ENCODE measurements around the gene P2RY8.
"Not testable (repeated sequence)": the region's sequence is repeated elsewhere in the genome, so short reads cannot be mapped to it uniquely, and the experiment has no call there.

P2RY8 gene

GRCh38 chrX:1462596-1463251 lies 74.3 kb downstream of the P2RY8 start:
- DNase-seq = peak; percentile 91

DNA sequence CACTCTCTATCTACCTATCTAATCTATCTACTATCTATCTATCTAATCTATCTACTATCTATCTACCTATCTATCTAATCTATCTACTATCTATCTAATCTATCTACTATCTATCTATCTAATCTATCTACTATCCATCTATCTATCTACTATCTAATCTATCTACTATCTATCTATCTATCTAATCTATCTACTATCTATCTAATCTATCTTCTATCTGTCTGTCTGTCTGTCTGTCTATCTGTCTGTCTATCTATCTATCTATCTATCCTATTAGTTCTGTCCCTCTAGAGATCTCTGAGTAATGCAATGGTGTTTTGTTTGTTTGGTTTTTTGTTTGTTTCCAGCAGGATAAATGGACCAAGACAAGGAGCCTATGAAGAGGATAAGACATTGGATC lies 74.9 kb downstream of the P2RY8 start:
- DNase-seq = no peak

DNA sequence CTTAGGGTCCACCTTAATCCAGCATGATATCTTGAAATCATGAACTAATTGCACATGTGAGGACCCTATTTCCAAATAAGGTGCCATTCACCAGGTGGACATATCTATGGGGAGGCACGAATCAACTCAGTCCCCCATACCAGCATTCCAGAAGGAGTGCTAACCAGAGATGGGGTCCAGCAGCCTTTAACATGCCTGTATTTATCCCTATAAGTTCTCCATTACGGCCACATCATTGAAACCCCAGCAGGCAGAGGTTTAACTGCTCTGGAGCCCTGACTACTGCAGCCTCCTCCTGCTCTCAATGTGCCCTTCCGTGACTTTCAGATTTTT lies 81.1 kb downstream of the P2RY8 start:
- no peak for DNase-seq

DNA sequence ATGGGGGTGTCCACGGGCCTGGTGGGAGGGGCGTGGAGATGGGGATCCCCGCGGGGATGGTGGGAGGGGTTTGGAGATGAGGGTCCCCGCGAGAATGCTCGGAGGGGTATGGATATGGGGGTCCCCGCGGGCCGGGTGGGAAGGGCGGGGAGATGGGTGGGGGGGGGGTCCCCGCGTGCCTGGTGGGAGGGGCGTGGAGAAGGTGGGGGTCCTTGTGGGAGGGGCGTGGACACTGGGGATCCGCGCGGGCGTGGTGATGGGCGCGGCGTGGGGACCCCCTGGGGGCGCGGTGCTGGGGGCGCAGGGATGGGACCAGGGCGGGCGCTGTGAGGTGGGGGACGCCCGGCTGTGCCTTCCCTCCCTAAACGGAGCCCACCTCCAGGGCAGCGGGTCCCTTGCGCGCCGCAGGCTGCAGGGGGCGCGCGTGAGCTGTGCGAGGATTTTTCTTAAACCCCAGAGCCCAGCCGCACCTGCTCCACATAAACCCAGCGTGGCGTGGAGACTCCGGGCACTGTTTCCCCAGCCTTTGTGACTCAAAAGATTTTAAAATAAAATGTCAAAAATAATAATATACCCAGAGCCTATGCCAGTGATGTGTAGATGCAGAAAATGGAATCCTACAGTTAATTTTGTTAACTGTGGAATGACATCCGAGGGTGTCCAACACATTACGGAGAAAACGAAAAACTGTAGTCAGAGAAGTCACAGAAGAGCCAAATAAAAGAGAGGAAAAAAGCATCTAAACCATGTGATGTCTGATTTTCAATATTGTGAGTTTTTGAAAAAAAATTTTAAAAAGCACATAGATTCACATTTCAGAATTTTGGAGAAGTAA lies 82.8 kb downstream of the P2RY8 start:
- DNase-seq = peak; percentile 94

GRCh38 chrX:1453395-1453783 lies 83.6 kb downstream of the P2RY8 start:
- DNase-seq = no peak

GRCh38 chrX:1452516-1453394 lies 84.2 kb downstream of the P2RY8 start, which contains the start of gene ASMTL:
ASMTL (minus strand) TSS chrX:1452909; CDS start chrX:1452840, 69 bp downstream.
- DNase-seq = peak; percentile 100

- DNase-seq = no peak
Measured at GRCh38 chrX:1451661-1452515, 85.1 kb downstream of the P2RY8 start.

- DNase-seq = no peak
Measured at GRCh38 chrX:1451251-1451660, 85.7 kb downstream of the P2RY8 start.

DNA sequence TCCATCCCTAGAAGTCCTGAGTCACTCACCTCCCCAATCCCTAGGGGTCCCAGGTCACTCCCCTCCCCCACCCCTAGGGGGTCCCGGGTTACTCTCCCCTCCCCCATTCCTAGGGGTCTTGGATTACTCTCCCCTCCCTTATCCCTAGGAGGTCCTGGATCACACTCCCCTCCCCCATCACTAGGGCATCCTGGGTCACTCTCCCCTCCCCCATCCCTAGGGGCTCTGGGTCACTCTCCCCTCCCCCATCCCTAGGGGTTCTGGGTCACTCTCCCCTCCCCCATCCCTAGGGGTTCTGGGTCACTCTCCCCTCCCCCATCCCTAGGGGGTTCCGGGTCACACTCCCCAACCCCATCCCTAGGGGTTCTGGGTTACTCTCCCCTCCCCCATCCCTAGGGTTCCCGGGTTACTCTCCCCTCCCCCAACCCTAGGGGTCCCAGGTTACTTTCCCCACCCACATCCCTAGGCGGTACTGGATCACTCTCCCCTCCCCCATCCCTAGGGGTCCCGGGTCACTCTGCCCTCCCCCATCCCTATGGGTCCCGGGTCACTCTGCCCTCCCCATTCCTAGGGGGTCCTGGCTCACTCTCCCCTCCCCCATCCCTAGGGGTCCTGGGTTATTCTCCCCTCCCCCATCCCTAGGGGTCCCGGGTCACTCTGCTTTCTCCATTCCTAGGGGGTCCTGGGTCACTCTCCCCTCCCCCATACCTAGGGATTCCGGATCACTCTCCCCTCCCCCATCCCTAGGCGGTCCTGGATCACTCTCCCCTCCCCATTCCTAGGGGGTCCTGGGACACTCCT lies 86.4 kb downstream of the P2RY8 start:
- no peak for DNase-seq

DNA sequence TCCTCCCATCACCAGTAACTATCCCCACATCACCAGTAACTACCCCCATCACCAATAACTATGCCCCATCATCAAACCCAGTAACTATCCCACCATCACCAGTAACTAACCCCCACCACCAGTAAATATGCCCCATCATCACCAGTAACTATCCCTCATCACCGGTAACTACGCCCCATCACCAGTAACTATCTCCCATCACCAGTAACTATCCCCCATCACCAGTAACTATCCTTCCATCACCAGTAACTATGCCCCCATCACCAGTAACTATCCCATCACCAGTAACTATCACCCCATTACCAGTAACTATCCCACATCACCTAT lies 87.2 kb downstream of the P2RY8 start:
- no peak for DNase-seq

- DNase-seq = no peak
Measured at GRCh38 chrX:1449036-1449822, 87.8 kb downstream of the P2RY8 start.

- not testable (repeated sequence) for DNase-seq
Measured at GRCh38 chrX:1448573-1449001, 88.4 kb downstream of the P2RY8 start.

DNA sequence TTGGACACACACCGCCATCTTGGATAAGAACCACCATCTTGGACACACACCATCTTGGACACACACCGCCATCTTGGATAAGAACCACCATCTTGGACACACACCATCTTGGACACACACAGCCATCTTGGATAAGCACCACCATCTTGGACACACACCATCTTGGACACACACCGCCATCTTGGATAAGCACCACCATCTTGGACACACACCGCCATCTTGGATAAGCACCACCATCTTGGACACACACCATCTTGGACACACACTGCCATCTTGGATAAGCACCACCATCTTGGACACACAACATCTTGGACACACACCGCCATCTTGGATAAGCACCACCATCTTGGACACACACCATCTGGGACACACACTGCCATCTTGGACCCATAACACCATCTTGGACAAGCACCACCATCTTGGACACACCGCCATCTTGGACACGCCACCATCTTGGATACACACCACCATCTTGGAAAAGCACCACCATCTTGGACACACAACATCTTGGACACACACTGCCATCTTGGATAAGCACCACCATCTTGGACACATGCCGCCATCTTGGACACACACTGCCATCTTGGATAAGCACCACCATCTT lies 88.9 kb downstream of the P2RY8 start:
- not testable (repeated sequence) for DNase-seq

GRCh38 chrX:1446984-1447968 lies 89.7 kb downstream of the P2RY8 start:
- not testable (repeated sequence) for DNase-seq

GRCh38 chrX:1444561-1445500 lies 92.2 kb downstream of the P2RY8 start:
- DNase-seq = no peak

GRCh38 chrX:1443496-1444075 lies 93.4 kb downstream of the P2RY8 start:
- DNase-seq = no peak

DNA sequence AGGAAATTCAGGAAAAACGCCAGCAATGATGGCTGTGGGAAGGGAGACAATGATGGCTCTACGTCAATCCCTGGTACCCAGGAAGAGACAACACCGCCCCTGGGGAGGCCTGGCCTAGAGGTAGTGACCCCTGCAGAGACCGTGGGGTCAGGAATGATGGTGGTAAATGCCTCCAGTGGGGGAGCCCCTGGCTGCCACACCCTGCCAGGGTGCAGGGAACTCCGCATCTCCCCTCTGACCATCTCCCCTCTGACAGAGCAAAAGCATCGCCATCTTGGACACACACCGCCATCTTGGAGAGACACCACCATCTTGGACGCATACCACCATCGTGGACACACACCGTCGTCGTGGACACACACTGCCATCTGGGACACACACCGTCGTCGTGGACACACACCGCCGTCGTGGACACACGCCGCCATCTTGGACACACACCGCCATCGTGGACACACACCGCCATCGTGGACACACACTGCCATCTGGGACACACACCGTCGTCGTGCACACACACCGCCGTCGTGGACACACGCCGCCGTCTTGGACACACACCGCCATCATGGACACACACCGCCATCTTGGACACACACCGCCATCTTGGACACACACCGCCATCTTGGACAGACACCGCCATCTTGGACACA lies 94.1 kb downstream of the P2RY8 start:
- DNase-seq = no peak

All from activated CD4-positive, alpha-beta T cell treated with anti-CD3 and anti-CD28 coated beads, Interleukin-2, Interleukin-6, amounts not matched to agents 100 ng/mL and 50 ng/mL, durations not matched to agents 16 hours and 8 hours (primary cell).